ENCODE measurements around the gene IMPDH2. TPM values are rescaled to one million over a fixed set of nuclear protein-coding genes. Genes with fewer than 3 reads are reported as not detected.

Gene IMPDH2
- total RNA-seq, 4 donors from 2014 or later: 184 to 355 (median 229) TPM

GRCh38 chr3:49007771-49008528 is 21.2 kb downstream of the IMPDH2 start:
- H3K4me3 ChIP-seq: peak overlapping the region; percentile 69
- H3K27me3 ChIP-seq: no peaks in the 10 kb centered on the region
- peaks cover 14% of the 10 kb centered on the region for H3K36me3 ChIP-seq
- peak; percentile 96 to 97 for DNase-seq (ENCODE audit: low spot score in 2 of 2)
- peak overlapping the region; percentile 91 for H3K27ac ChIP-seq
- WGBS: 16% methylated on average over 31 of the region's 41 CpGs
- no peak for TF ChIP-seq CTCF (IDR thresholded peaks at IDR 0.05)
- TF ChIP-seq POLR2A (IDR thresholded peaks at IDR 0.05): no peak
- no peak for TF ChIP-seq EP300 (IDR thresholded peaks at IDR 0.05)
- no peaks in the 10 kb centered on the region for H3K9me3 ChIP-seq
- peaks cover 37% of the 10 kb centered on the region for H3K4me1 ChIP-seq

GRCh38 chr3:49007068-49007770 is 22.0 kb downstream of the IMPDH2 start, which contains the start of gene WDR6:
WDR6 (plus strand) TSS chr3:49007391; CDS start chr3:49007432, 41 bp downstream.
- H3K4me1 ChIP-seq: peaks cover 29% of the 10 kb centered on the region
- H3K4me3 ChIP-seq: peak within 1 kb of the TSS; percentile 69
- peak within 1 kb of the TSS; percentile 91 for H3K27ac ChIP-seq
- peaks cover 8% of the 10 kb centered on the region for H3K36me3 ChIP-seq
- TF ChIP-seq EP300 (IDR thresholded peaks at IDR 0.05) (no peak), CTCF (IDR thresholded peaks at IDR 0.05) (peak; percentile 6 to 36), POLR2AphosphoS5 (IDR thresholded peaks at IDR 0.05) (peak in 1 of 3 donors; percentile 82), POLR2A (IDR thresholded peaks at IDR 0.05) (peak in 1 of 2 donors; percentile 23)
- WGBS: 0% methylated on average over 27 of the region's 65 CpGs
- no peaks in the 10 kb centered on the region for H3K9me3 ChIP-seq
- H3K27me3 ChIP-seq: no peaks in the 10 kb centered on the region
- peak; percentile 98 for DNase-seq (ENCODE audit: low spot score in 2 of 2)

GRCh38 chr3:49006408-49007067 is 22.7 kb downstream of the IMPDH2 start:
- no peak for TF ChIP-seq CTCF (IDR thresholded peaks at IDR 0.05)
- no peak for TF ChIP-seq EP300 (IDR thresholded peaks at IDR 0.05)
- no peak for TF ChIP-seq POLR2A (IDR thresholded peaks at IDR 0.05)
- TF ChIP-seq POLR2AphosphoS5 (IDR thresholded peaks at IDR 0.05): no peak
- WGBS: 0% methylated on average over 5 of the region's 32 CpGs
- Histone ChIP-seq H3K9me3 (no peaks in the 10 kb centered on the region), H3K27ac (peak overlapping the region; percentile 91), H3K27me3 (no peaks in the 10 kb centered on the region), H3K36me3 (peaks cover 1% of the 10 kb centered on the region), H3K4me1 (peaks cover 27% of the 10 kb centered on the region), H3K4me3 (peak overlapping the region; percentile 69)
- peak in 1 of 2 donors; percentile 82 for DNase-seq (ENCODE audit: low spot score in 2 of 2)

- no peak for DNase-seq (ENCODE audit: low spot score in 2 of 2)
- TF ChIP-seq POLR2A (IDR thresholded peaks at IDR 0.05) (no peak), EP300 (IDR thresholded peaks at IDR 0.05) (no peak), CTCF (IDR thresholded peaks at IDR 0.05) (no peak), POLR2AphosphoS5 (IDR thresholded peaks at IDR 0.05) (no peak)
- no peaks in the 10 kb centered on the region for H3K9me3 ChIP-seq
- no peaks in the 10 kb centered on the region for H3K36me3 ChIP-seq
- WGBS: no CpG with 5 or more reads among the region's 5 CpGs
- H3K27me3 ChIP-seq: no peaks in the 10 kb centered on the region
- peak overlapping the region; percentile 69 for H3K4me3 ChIP-seq
- peaks cover 27% of the 10 kb centered on the region for H3K4me1 ChIP-seq
- H3K27ac ChIP-seq: peak overlapping the region; percentile 91
These were observed 23.2 kb downstream of the IMPDH2 start for GRCh38 chr3:49005998-49006397.
